H1 (cell line): ENCODE results near the gene TGM2. TPM values are rescaled to one million over a fixed set of nuclear protein-coding genes. Genes with fewer than 3 reads are reported as not detected.

Source experiments
- ATF2 ChIP-seq: IDR thresholded peaks from 2 replicates; pipeline ENCODE4 v1.6.1; 2012; ENCODE audit warnings: low read length, inconsistent platforms
- CHD1 ChIP-seq: IDR thresholded peaks from 2 replicates; pipeline ENCODE4 v1.6.1; 2012; ENCODE audit warnings: low read depth, low read length, improper control_type of control experiment
- SRF ChIP-seq: IDR thresholded peaks from 2 replicates; pipeline ENCODE4 v1.6.1; 2011; ENCODE audit warnings: mild to moderate bottlenecking, low read depth, low read length, moderate library complexity
- polyA plus RNA-seq, 7 experiments: library from polyadenylated mRNA; depleted of rRNA in 3 of 7; stranded (reverse) in 5 of 7; unstranded in 2 of 7; fragments of >200 nt in 5 of 7; fragments of 200-250 nt in 2 of 7; gene quantifications; 1 replicate in 5 of 7; 2 replicates in 1 of 7; 4 replicates in 1 of 7; pipeline versions ENCODE4 v1.2.1 to v1.2.3, GENCODE V29; 2011 to 2013; ENCODE audit warnings: missing spikeins in 2 of 7, mixed read lengths in 2 of 7
- total RNA-seq: library from RNA; stranded (reverse); fragmentation: NEBNext Ultra II Directional; extraction: Animal tissue kit (Norgen Biotek cat#: 25700); gene quantifications from 2 replicates; pipeline ENCODE4 v1.2.1, GENCODE V29; 2021

The TGM2 gene
- total and polyA plus RNA-seq, 2 of the 8 experiments (the other 6 are each of a cell fraction or from before 2014, with no cell fraction given): 0.86 to 1.0 TPM

GRCh38 chr20:38134427-38135270 lies 30.4 kb downstream of the TGM2 start (continued):
- no peak for TF ChIP-seq CHD1
- TF ChIP-seq SRF: no peak
- no peak for TF ChIP-seq ATF2
